Astrocyte of the cerebellum (primary cell): Measurements from ENCODE around the gene DNAH11.

Source experiments
- DNase-seq: peaks from one replicate; pipeline ENCODE4 v3.0.0-alpha.2; 2011; ENCODE audit warnings: low read depth
- H3K4me3 ChIP-seq: 2 replicates; pipeline ENCODE4 v1.5.1; 2011; ENCODE audit warnings: mild to moderate bottlenecking, low read depth, low read length, moderate library complexity
- in situ Hi-C: cut with HindIII; loops from 2 replicates; pipeline ENCODE4 v1.10.0; 2017; ENCODE audit warnings: low sequenced_read_pairs
- TF ChIP-seq, protein P1 (sequence below): IDR thresholded peaks from 2 replicates; pipeline ENCODE4 v1.5.1; 2012; ENCODE audit warnings: low read length, low read depth, moderate library complexity, mild to moderate bottlenecking; ENCODE audit errors: missing control alignments

Gene DNAH11

GRCh38 chr7:21946222-21946709 lies 403.4 kb downstream of the DNAH11 start:
- no peak for DNase-seq
- TF ChIP-seq, protein P1, sequence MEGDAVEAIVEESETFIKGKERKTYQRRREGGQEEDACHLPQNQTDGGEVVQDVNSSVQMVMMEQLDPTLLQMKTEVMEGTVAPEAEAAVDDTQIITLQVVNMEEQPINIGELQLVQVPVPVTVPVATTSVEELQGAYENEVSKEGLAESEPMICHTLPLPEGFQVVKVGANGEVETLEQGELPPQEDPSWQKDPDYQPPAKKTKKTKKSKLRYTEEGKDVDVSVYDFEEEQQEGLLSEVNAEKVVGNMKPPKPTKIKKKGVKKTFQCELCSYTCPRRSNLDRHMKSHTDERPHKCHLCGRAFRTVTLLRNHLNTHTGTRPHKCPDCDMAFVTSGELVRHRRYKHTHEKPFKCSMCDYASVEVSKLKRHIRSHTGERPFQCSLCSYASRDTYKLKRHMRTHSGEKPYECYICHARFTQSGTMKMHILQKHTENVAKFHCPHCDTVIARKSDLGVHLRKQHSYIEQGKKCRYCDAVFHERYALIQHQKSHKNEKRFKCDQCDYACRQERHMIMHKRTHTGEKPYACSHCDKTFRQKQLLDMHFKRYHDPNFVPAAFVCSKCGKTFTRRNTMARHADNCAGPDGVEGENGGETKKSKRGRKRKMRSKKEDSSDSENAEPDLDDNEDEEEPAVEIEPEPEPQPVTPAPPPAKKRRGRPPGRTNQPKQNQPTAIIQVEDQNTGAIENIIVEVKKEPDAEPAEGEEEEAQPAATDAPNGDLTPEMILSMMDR, result no peak
- peak overlapping the region; percentile 65 for H3K4me3 ChIP-seq
- in situ Hi-C loops, result no loop called here

DNA sequence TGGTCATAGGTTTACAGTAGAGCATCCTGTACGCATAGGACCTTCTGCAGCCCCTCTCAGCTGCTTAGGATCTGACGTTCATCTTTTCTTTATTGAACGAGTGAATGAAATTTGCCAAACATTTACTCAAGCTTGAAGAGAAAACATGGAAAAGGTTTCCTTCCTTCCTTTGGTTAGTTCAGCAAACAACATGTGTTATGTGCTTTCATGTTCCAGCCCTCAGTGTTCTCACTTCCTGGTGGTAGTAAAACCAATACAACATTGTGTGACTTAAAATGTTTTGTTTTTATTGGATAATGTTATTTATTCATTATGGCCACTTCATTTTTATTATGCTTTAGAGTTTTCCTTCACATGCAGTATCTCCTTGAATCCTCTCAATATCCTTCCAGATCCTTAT lies 404.2 kb downstream of the DNAH11 start:
- no peak overlapping the region for H3K4me3 ChIP-seq
- no peak for DNase-seq
- TF ChIP-seq, protein P1, result no peak
- in situ Hi-C loops, result no loop called here

DNA sequence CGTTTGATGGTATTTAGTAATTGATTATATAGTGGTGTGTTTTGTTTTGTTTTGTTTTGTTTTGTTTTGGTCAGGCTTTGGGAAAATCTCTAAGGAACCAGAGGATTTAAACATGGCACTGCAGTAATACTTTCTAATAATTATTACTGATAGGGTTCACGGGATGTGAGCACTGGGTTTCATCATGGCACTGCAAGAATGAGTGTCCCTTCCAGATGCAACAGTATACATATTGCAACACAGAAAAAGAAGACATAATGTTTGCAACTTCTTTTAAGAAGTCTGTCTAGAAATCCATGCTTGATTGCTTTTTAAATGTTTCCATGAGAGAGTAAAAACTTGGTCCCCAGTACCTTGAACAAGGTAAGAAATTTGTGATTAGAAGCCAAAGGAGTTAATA lies 405.1 kb downstream of the DNAH11 start:
- in situ Hi-C loops, result no loop called here
- no peak overlapping the region for H3K4me3 ChIP-seq
- DNase-seq, result no peak
- TF ChIP-seq, protein P1, result no peak

DNA sequence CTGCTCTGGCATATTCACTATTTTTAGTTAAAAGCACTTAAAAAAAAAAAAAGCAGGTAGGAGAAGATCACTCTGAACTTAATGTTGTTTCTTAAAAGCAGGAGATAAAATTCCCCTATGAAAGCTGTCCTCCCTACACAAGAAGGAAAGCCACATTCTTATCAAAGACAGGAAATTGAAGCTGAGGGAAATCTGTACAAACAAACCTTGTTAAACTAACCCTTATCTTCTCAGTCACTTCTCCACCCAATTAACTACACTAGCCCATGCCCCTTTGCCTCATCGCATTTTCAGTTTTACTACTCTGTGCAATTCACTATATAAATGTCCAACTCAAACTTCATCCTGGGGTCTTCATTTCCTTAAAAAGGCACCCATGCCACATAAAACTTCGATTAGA lies 405.5 kb downstream of the DNAH11 start:
- in situ Hi-C loops, result no loop called here
- no peak for DNase-seq
- H3K4me3 ChIP-seq, result no peak overlapping the region
- TF ChIP-seq, protein P1, result no peak

GRCh38 chr7:21948887-21949540 lies 406.2 kb downstream of the DNAH11 start:
- in situ Hi-C loops, result no loop called here
- no peak overlapping the region for H3K4me3 ChIP-seq
- TF ChIP-seq, protein P1, result no peak
- no peak for DNase-seq
